DND-41 (cell line): Measurements from ENCODE around the gene STK11.

Experiments
- ATAC-seq: fragments of 200-7000 bp; cut with Tn5 transposase; 3 replicates; pipeline ENCODE4 v1.9.1; 2021; ENCODE audit warnings: low read depth; ENCODE audit not compliant: insufficient read depth
- DNase-seq: peaks from one replicate; pipeline ENCODE4 v3.0.0-alpha.2; 2020
- H2AFZ ChIP-seq: 2 replicates; pipeline ENCODE4 v1.6.0; 2012; ENCODE audit warnings: low read depth, low read length
- H3K27ac ChIP-seq: 2 replicates; pipeline ENCODE4 v1.5.1; 2012; ENCODE audit warnings: low read length, inconsistent platforms
- H3K27me3 ChIP-seq: fragments of 200-600 bp; sonication (generic); 2 replicates; pipeline ENCODE4 v1.6.0; 2012; ENCODE audit warnings: low read length, mild to moderate bottlenecking, inconsistent platforms; ENCODE audit not compliant: insufficient read depth, poor library complexity
- H3K36me3 ChIP-seq: 2 replicates; pipeline ENCODE4 v1.5.1; 2012; ENCODE audit warnings: low read length, inconsistent platforms; ENCODE audit not compliant: insufficient read depth
- H3K4me1 ChIP-seq: 2 replicates; pipeline ENCODE4 v1.5.1; 2012; ENCODE audit warnings: mild to moderate bottlenecking, low read length; ENCODE audit not compliant: insufficient read depth
- H3K4me2 ChIP-seq: 2 replicates; pipeline ENCODE4 v1.6.0; 2012; ENCODE audit warnings: mild to moderate bottlenecking, moderate library complexity, low read length, inconsistent platforms; ENCODE audit not compliant: insufficient read depth
- H3K4me3 ChIP-seq, 2 experiments: fragments of 200-600 bp in 1 of 2; shearing (Covaris generic) in 1 of 2; 2 replicates each; pipeline ENCODE4 v1.5.1; 2012 to 2016; ENCODE audit warnings: inconsistent platforms in 2 of 2, low read length in 2 of 2, mild to moderate bottlenecking in 2 of 2, low read depth in 1 of 2, moderate library complexity in 1 of 2
- H3K79me2 ChIP-seq: 2 replicates; pipeline ENCODE4 v1.6.0; 2012; ENCODE audit warnings: low read length, inconsistent platforms; ENCODE audit not compliant: insufficient read depth
- H3K9ac ChIP-seq: 2 replicates; pipeline ENCODE4 v1.6.0; 2012; ENCODE audit warnings: low read depth, mild to moderate bottlenecking, inconsistent platforms, low read length, moderate library complexity
- H3K9me3 ChIP-seq: 2 replicates; pipeline ENCODE4 v1.5.1; 2012; ENCODE audit warnings: low read length, moderate library complexity, mild to moderate bottlenecking, inconsistent platforms; ENCODE audit not compliant: insufficient read depth, severe bottlenecking
- H4K20me1 ChIP-seq: 2 replicates; pipeline ENCODE4 v1.6.0; 2012; ENCODE audit warnings: low read length; ENCODE audit not compliant: insufficient read depth
- CTCF ChIP-seq: IDR thresholded peaks from 2 replicates; pipeline ENCODE4 v1.5.1; 2012; ENCODE audit warnings: borderline replicate concordance, low read length, moderate library complexity, mild to moderate bottlenecking; ENCODE audit not compliant: poor library complexity, severe bottlenecking; ENCODE audit errors: extremely low read depth
- EZH2 ChIP-seq: IDR thresholded peaks from 3 replicates; pipeline ENCODE4 v1.6.1; 2012; ENCODE audit warnings: borderline replicate concordance, low read depth, mild to moderate bottlenecking, moderate library complexity, low read length, inconsistent platforms; ENCODE audit not compliant: severe bottlenecking

STK11 gene

GRCh38 chr19:1229924-1230782, 24.6 kb downstream of the STK11 start:
- no peaks in the 10 kb centered on the region for H3K79me2 ChIP-seq
- no peak overlapping the region for H3K4me3 ChIP-seq
- no peak overlapping the region for H2AFZ ChIP-seq
- H3K9ac ChIP-seq, result no peak overlapping the region
- no peak for ATAC-seq
- H4K20me1 ChIP-seq, result 0 out of 2 replicates have a peak, but pooled peaks cover 7% of the 10 kb centered on the region
- DNase-seq, result no peak
- peaks cover 24% of the 10 kb centered on the region for H3K36me3 ChIP-seq
- no peaks in the 10 kb centered on the region for H3K9me3 ChIP-seq
- TF ChIP-seq CTCF (no peak), EZH2 (no peak)
- H3K27me3 ChIP-seq, result no peaks in the 10 kb centered on the region
- no peak overlapping the region for H3K4me2 ChIP-seq
- H3K4me1 ChIP-seq, result no peaks in the 10 kb centered on the region
- no peak overlapping the region for H3K27ac ChIP-seq

GRCh38 chr19:1230783-1231489, 25.4 kb downstream of the STK11 start:
- H3K4me3 ChIP-seq, result no peak overlapping the region
- H3K9ac ChIP-seq, result no peak overlapping the region
- no peak overlapping the region for H2AFZ ChIP-seq
- H3K36me3 ChIP-seq, result peaks cover 17% of the 10 kb centered on the region
- TF ChIP-seq CTCF, result no peak
- TF ChIP-seq EZH2, result no peak
- H3K27me3 ChIP-seq, result no peaks in the 10 kb centered on the region
- no peak overlapping the region for H3K4me2 ChIP-seq
- ATAC-seq (0 out of 3 replicates have a peak, but pooled peaks have one; percentile 21), DNase-seq (no peak)
- H3K27ac ChIP-seq, result no peak overlapping the region
- 0 out of 2 replicates have a peak, but pooled peaks cover 4% of the 10 kb centered on the region for H4K20me1 ChIP-seq
- no peaks in the 10 kb centered on the region for H3K4me1 ChIP-seq
- H3K9me3 ChIP-seq, result no peaks in the 10 kb centered on the region
- H3K79me2 ChIP-seq, result no peaks in the 10 kb centered on the region

GRCh38 chr19:1231729-1232637, 26.4 kb downstream of the STK11 start:
- Histone ChIP-seq H4K20me1 (no peaks in the 10 kb centered on the region), H3K4me2 (no peak overlapping the region), H3K27me3 (peaks cover under 1% of the 10 kb centered on the region), H3K4me1 (peaks cover 2% of the 10 kb centered on the region), H3K9me3 (no peaks in the 10 kb centered on the region), H3K79me2 (no peaks in the 10 kb centered on the region), H2AFZ (no peak overlapping the region), H3K4me3 (no peak overlapping the region), H3K27ac (no peak overlapping the region), H3K9ac (no peak overlapping the region), H3K36me3 (peaks cover 7% of the 10 kb centered on the region; the same call in 1 of the 2 replicates)
- ATAC-seq (no peak), DNase-seq (no peak)
- TF ChIP-seq CTCF (no peak), EZH2 (no peak)
